Measurements from ENCODE around the gene GPR15.

- TF ChIP-seq EZH2 (IDR thresholded peaks at IDR 0.05; ENCODE audit: insufficient read depth, poor library complexity, severe bottlenecking) (no peak), EZH2phosphoT487 (IDR thresholded peaks at IDR 0.05; ENCODE audit: insufficient read depth, low read depth) (no peak)
These were observed 34.1 kb downstream of the GPR15 start for GRCh38 chr3:98565843-98566242.
